Stimulated activated CD4-positive, alpha-beta T cell treated with anti-CD3 and anti-CD28 coated beads, Interleukin-1b, Interleukin-23, amount 100 ng/mL, for 4 hours (primary cell): Measurements from ENCODE around the gene USP15.

Source experiments
- DNase-seq, 2 donors: peaks; one replicate each; pipeline ENCODE4 v3.0.0-alpha.2; 2020; ENCODE audit warnings: low read depth in 2 of 2

The USP15 gene

DNA sequence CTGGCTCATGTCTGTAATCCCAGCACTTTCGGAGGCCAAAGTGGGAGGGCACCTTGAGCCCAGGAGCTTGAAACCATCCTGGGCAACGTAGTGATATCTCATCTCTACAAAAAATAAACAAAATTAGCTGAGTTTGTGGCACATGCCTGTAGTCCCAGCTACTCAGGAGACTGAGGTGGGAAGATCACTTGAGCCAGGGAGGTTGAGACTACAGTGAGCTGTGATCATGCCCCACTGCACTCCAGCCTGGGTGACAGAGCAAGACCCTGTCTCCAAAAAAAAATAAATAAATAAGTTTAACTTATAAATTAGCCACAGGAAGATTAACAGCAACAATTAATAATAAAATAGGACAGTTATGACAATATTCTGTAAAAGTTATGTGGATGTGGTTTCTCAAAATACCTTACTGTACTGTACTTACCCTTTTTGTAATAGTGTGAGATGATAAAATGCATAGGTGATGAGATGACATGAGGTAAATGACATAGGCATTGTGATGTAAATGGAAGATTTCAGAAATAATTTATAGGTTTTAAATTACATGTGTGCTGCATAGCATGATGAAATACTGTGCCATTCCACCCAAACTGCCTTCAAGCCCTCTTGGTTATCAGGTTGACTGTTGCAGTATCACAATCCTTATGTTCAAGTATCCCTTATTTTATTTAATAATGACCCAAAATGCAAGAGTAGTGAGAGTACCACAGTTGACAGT lies 22.0 kb downstream of the USP15 start:
- no peak for DNase-seq

DNA sequence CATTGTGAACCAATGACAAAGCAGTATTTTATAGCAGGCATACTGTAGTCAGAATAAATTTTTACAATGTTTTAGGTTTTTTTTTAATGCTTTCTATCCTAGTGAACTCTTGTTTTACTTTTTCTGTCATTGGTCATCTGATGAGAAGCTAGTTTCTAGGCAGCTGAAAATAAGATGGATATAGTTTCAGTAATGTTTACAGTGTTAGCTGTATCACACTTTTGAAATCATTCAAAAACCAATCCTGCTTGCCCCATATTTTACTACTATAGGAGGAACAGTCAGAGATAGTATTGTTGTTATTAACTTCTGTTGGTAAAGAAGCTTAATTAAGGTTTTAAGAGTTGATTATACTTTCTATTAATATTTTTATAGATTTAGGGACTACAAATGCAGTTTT lies 24.5 kb downstream of the USP15 start:
- DNase-seq = no peak

DNA sequence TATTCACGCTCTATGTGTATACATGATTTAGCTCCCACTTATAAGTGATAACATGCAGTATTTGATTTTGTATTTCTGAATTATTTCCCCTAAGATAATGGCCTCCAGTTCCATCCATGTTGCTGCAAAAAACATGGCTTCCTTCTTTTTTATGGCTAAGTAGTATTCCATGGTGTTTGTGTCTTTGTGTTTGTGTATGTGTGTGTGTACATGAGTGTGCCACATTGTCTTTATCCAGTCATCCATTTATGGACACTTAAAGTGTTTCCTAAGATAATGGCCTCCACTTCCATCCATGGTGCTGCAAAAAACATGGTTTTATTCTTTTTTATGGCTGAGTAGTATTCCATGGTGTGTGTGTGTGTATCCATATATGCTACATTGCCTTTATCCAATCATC lies 25.1 kb downstream of the USP15 start:
- no peak for DNase-seq

DNA sequence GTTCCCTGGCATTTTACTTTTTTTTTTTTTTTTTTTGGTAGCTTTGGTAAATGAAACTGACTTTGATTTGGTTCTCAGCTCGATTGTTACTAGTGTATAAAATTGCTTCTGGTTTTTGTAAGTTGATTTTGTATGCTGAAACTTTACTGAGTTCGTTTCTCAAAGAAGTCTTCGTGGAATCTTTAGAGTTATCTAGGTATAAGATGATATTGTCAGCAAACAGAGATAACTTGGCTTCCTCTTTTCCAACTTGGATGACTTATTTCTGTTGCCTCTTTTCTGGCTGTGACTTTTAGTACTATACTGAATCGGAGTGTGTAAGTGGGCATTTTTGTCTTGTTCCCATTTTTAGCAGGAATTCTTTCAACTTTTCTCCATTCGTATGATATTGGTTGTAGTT lies 28.1 kb downstream of the USP15 start:
- no peak for DNase-seq

- DNase-seq = no peak
Measured at GRCh38 chr12:62290846-62291245, 30.6 kb downstream of the USP15 start.

DNA sequence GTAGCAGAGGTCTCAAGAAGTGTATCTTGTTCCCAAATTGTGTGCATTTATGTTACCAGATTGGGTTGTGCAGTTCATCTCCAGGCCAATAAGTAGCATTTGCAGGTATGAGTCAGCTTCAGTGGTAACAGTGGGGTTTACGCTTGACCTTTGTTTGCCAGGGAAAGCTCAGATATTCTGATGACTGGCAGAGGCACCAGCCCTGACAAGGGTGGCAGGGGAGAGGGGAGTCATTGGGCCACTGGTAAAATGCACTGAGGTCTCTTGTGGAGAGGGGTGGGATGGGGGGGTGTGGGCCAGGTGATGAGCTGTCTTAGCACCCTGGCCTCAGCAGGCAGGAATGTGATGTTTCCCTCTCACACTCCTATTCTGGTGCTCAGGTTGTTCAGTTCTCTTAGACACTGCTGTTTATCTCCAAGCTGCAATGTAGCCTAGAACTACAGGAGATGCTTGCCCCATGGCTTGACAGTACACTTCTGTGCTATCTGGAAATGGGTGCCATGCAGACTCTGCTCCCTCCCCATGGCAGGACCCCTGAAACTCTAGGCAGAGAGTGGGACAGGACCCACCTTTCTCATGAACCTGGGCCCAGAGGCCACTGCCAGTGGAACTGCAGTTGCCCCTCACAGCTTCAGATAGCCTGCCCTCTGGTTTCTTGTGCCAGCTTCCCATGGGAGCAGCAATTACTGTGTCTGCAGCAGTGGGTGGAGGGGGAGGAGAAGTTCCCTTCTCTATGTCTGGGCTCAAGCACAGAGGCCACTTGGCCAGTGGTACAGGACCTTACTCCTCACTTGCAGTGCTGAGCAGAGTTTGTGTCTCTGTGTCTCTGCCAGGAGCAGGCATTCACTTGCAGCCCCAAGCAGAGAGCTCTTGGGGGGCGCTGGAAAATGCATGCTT lies 31.9 kb downstream of the USP15 start:
- DNase-seq = no peak

- no peak for DNase-seq
Measured at GRCh38 chr12:62292761-62293344, 32.6 kb downstream of the USP15 start.

GRCh38 chr12:62294378-62294777 lies 34.2 kb downstream of the USP15 start:
- no peak for DNase-seq

DNA sequence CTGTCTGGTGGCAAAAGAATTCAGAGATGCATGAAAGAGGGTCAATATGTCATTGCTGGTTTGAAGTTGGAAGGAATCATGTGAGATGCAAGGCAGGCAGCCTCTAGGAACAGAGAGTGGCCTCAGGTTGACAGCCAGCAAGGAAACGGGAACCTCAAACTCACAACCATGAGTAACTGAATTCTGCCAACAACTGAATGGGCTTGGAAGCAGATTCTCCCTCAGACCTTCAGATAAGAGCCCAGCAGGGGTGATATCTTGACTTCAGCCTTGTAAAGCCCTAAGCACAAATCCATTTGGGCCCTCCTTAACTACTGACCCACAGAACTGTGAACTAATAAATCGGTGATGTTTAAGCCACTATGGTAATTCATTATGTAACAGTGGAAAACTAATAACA lies 35.8 kb downstream of the USP15 start:
- DNase-seq = no peak

DNA sequence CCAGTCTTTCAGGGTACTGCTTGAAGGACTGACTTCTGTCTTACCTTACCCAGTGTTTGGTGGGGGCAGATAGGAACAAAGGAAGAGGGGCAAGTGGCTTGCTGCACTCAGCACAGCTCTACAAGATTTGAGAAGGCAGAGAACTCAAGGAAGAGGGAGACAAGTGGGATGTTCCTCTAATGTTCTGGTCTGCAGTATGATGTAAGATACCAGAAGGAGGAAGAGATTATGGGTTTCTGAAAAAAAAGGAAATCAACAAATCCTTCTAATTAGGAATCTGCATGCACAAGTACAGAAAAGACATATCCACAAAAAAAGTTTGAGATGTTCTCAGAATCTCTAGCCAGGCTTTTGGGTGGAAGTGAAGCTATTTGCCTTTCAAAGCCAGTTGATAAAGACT lies 37.1 kb downstream of the USP15 start:
- DNase-seq = no peak

GRCh38 chr12:62299617-62300016 lies 39.4 kb downstream of the USP15 start:
- no peak for DNase-seq

GRCh38 chr12:62301080-62301798 lies 41.0 kb downstream of the USP15 start:
- DNase-seq = no peak

GRCh38 chr12:62301799-62302133 lies 41.6 kb downstream of the USP15 start:
- no peak for DNase-seq

- no peak for DNase-seq
Measured at GRCh38 chr12:62304560-62304959, 44.4 kb downstream of the USP15 start.

- DNase-seq = no peak
Measured at GRCh38 chr12:62305778-62306177, 45.6 kb downstream of the USP15 start.

DNA sequence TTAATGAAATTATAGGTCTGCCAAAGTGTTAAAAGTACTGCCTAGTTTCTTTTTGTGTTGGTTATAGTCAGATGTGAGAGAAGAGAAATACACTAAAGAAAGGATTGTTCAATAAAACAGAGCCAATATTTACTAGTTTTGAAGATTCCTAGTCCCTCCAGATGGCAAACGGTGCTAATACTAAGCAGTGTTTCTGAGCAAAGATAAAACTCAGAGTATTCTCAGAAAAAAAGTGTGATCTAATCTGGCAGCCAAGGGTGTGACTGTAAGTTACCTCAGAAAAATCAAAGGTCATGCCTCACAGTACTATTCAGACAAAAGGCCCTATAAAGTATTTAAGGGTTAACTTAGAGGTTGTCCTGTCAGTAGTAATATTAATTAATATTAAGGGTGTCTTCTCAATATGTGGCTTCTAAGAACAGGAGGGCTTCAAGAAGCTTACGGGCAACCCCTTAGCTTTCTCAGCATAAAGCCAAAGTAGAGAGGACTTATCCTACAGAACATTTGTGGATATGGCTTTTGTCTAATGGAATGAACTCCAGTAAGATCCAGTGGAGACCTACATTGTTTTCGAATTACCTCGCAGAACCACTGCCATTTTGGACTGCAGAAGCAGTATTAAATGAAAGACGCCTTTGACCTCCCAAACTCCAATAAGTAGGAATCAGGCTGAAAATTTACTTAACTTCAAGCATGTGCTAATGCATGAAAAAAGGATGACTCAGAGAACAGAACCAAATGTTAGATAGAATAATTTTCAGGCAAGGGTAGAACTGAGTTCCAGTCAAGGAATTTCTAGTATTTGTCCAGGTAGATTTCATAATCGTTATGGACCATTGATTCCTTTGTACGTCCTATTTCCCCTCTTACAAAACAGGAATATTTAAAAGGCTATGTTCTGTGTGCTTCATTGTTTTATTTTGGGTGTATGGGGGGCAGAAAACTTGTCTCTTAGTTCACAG lies 46.6 kb downstream of the USP15 start:
- DNase-seq = no peak

DNA sequence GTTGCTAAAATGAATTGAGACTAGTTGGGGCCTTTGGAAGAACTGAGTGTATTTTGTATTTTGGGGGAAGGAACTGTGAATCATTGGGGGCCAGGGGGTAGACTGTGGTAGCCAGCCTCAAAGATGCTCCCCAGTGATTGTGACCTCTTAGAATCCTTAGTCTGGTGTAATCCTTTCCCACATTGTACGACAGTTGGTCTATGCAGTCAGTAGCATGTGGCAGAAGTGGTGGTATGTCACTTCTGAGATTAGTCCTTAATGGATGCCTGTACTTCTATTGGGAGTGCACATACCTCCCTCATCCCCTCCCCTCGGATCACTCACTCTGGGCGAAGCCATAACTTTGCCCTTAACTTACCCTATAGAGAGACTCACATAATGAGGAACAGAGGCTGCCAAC lies 48.0 kb downstream of the USP15 start:
- DNase-seq = no peak

- DNase-seq = no peak
Measured at GRCh38 chr12:62313727-62314380, 53.6 kb downstream of the USP15 start.

- DNase-seq = no peak
Measured at GRCh38 chr12:62317017-62317416, 56.8 kb downstream of the USP15 start.

DNA sequence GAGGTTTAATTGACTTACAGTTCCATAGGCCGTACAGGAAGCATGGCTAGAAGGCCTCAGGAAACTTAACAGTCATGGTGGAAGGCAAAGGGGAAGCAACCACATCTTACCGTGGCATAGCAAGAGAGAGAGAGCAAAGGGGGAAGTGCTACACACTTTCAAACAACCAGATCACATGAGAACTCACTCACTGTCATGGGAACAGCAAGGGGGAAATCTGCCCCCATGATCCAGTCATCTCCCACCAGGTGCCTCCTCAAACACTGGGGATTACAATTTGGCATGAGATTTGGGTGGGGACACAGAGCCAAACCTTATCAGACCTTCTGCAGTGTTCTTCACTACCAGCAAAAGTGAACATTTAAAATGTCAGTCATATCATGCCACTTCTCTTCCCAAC lies 58.9 kb downstream of the USP15 start:
- DNase-seq = no peak

DNA sequence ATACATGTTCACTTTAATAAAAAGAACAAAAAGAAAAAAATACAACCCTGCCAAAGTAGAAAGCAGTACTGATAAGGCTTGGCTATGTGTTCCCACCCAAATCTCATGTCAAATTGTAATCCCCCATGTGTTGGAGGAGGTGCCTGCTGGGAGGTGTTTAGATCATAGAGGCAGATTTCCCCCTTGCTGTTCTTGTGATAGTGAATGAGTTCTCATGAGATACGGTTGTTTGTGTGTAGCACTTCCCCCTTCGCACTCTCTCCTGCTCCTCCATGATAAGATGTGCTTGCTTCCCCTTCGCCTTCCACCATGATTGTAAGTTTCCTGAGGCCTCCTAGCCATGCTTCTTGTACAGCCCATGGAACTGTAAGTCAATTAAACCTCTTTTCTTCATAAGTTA lies 59.9 kb downstream of the USP15 start:
- DNase-seq = no peak
